ENCODE results near the gene IFITM2. TPM values are rescaled to one million over a fixed set of nuclear protein-coding genes. Genes with fewer than 3 reads are reported as not detected.

Gene IFITM2
- total RNA-seq, 1 donor from 2014 or later = 112 TPM

DNA sequence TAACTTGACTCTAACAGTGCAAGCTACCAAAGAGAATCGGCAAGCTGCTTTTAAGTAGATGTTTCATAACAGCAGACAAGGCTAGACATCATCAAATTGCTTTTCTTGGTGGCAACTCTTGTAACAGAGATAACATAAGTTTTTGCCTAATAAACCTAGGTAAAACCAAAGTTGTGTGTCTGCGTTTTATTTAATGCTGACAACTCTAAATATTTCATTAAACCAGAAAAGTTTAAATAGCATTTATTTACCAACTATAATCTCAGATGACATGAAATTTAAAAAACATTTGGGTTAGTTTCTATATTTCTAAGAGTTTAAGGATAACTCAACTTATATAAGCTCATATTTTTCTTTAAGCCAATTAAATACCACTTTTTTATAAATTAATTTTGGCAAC is 32.3 kb downstream of the IFITM2 start:
- peaks cover 1% of the 10 kb centered on the region for H3K36me3 Mint-ChIP-seq (ENCODE audit: low read depth)
- H3K9me3 Mint-ChIP-seq = no peaks in the 10 kb centered on the region
- no peak overlapping the region for H3K27ac Mint-ChIP-seq
- intact Hi-C loops (cut with micrococcal nuclease) = no loop called here
- POLR2A ChIA-PET = interaction anchor here (0.6 to 0.9 kb wide), 2 partner anchors 11 to 16 kb away, joined by 3 read pairs; no protein-coding TSS in a partner anchor
- no peak overlapping the region for H3K4me3 Mint-ChIP-seq
- ATAC-seq (ENCODE audit: low read depth) (no peak), DNase-seq (no peak)
- CTCF ChIA-PET = interaction anchor here (0.6 kb wide), 1 partner anchor 14 kb away, joined by 4 read pairs; no protein-coding TSS in a partner anchor
- peaks cover 29% of the 10 kb centered on the region for H3K4me1 Mint-ChIP-seq
- no peaks in the 10 kb centered on the region for H3K27me3 Mint-ChIP-seq
- TF ChIP-seq, protein P1, sequence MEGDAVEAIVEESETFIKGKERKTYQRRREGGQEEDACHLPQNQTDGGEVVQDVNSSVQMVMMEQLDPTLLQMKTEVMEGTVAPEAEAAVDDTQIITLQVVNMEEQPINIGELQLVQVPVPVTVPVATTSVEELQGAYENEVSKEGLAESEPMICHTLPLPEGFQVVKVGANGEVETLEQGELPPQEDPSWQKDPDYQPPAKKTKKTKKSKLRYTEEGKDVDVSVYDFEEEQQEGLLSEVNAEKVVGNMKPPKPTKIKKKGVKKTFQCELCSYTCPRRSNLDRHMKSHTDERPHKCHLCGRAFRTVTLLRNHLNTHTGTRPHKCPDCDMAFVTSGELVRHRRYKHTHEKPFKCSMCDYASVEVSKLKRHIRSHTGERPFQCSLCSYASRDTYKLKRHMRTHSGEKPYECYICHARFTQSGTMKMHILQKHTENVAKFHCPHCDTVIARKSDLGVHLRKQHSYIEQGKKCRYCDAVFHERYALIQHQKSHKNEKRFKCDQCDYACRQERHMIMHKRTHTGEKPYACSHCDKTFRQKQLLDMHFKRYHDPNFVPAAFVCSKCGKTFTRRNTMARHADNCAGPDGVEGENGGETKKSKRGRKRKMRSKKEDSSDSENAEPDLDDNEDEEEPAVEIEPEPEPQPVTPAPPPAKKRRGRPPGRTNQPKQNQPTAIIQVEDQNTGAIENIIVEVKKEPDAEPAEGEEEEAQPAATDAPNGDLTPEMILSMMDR (IDR thresholded peaks at IDR 0.05) = no peak

DNA sequence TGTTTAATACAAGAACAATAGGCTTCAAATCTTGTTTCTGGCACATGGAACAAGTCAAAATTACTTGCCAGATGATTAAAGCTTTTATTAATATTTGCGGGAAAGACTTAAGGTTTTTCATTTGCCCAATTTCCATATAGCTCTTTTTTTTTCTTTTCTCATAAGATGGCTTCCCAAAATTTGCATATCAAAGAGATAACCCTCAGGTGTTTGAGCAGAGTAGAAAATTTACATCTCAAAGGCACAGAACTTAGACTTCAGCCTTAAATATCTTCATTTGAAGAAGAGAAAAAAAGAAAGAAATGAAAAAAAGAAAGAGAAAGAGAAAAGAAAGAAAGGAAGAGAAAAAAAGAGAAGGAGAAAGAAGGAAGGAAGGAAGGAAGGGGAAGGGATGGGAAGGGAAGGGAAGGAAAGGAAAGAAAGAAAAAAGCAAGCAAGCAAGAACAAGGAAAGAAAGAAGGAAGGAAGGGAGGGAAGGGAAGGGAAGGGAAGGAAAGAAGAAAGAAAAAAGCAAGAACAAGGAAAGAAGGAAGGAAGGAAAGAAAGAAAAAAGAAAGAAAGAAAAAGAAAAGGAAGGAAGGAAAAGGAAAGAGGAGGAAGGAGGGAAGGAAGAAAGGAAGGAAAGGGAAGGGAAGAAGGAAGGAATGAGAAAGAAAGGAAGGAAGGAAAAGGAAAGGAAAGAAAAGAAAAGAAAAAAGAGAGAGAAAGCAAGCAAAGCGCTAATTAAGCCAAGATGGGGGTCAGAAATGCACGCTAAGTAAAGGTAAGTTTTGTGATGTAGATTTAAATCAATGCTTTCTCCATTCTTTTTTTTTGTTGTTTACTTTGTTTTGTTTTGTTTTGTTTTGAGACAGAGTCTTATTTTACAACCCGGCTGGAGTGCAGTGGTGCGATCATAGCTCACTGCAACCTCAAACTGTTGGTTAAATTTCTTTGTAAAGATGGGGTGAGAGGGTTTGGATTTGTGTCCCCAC is 33.2 kb downstream of the IFITM2 start:
- H3K4me3 Mint-ChIP-seq = peak overlapping the region; percentile 56
- POLR2A ChIA-PET = interaction anchor here (0.5 to 1.2 kb wide), 3 partner anchors 8 to 470 kb away, joined by 3 to 7 read pairs (median 4); no protein-coding TSS in a partner anchor
- peaks cover 1% of the 10 kb centered on the region for H3K36me3 Mint-ChIP-seq (ENCODE audit: low read depth)
- DNase-seq (no peak), ATAC-seq (ENCODE audit: low read depth) (no peak)
- intact Hi-C loops (cut with micrococcal nuclease) = no loop called here
- CTCF ChIA-PET = interaction anchor here (0.7 to 1.1 kb wide), 2 partner anchors 29 to 36 kb away, joined by 3 read pairs; no protein-coding TSS in a partner anchor
- peaks cover 27% of the 10 kb centered on the region for H3K4me1 Mint-ChIP-seq
- peak overlapping the region; percentile 68 for H3K27ac Mint-ChIP-seq
- no peaks in the 10 kb centered on the region for H3K9me3 Mint-ChIP-seq
- no peaks in the 10 kb centered on the region for H3K27me3 Mint-ChIP-seq
- TF ChIP-seq, protein P1 (IDR thresholded peaks at IDR 0.05) = no peak

DNA sequence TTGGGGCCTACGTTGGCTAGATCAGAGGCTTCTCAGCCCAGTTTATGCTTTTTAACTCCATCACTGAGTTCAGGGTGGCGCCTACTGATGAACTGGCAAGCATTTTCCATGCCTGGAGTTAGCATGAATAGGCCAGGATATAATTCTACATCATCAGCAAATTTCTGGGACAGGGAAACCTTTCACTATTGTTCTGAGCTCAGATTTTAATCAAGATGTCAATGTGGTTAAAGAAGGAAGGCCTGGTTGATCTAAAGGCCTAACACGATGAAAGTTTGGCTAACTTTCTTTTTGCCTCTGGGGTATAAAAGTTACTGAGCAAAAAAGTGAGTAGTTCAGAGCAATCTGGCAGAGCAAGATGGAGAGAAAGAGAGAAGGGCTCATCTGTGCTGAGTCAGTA is 34.7 kb downstream of the IFITM2 start:
- TF ChIP-seq, protein P1 (IDR thresholded peaks at IDR 0.05) = no peak
- Mint-ChIP-seq H3K9me3 (no peaks in the 10 kb centered on the region), H3K4me1 (peaks cover 22% of the 10 kb centered on the region), H3K27ac (peak overlapping the region; percentile 32), H3K4me3 (no peak overlapping the region), H3K27me3 (no peaks in the 10 kb centered on the region), H3K36me3 (ENCODE audit: low read depth) (peaks cover 1% of the 10 kb centered on the region)
- intact Hi-C loops (cut with micrococcal nuclease) = no loop called here
- ATAC-seq (ENCODE audit: low read depth) (no peak), DNase-seq (no peak)
- ChIA-PET POLR2A (interaction anchor here (1.2 to 1.5 kb wide), 2 partner anchors 10 to 15 kb away, joined by 3 to 7 read pairs; no protein-coding TSS in a partner anchor), CTCF (no interaction called here)

DNA sequence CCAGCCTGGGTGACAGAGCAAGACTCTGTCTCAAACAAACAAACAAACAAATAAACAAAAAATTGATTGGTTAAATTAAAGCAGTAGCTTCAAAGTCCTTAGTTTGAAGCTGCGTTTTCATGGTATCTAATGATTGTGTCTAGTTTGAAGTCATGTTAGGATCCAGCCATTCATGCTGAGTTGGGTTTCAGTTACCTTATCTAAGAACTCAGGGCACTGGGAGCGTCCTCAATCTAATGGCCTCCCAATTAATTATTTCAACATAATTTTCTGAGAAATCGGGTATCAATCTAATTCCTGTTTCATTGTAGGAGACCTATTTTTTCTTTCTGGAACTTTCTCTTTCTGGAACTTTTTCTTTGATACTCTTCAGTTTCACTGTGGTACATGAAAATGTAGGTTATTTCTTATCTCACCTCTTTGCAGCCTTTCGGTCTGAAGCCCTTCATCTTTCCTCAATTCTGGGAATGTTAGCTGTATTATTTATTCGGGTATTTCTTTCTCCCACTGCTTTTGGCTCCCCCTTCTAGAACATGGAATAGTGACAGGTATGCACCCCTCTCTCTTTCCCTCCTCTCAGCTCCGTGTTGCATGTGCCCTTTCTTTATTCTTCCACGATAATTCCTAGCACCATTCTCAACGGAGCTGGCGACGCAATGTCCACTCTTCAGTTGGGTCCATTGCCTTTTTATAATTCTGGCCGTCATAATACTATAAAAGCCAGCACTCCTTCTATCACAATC is 37.4 kb downstream of the IFITM2 start:
- ATAC-seq (ENCODE audit: low read depth) (no peak), DNase-seq (no peak)
- ChIA-PET CTCF (interaction anchor here (0.9 to 1.6 kb wide), 2 partner anchors 10 to 26 kb away, joined by 3 to 4 read pairs; no protein-coding TSS in a partner anchor), POLR2A (interaction anchor here (0.9 to 1.2 kb wide), 2 partner anchors 10 kb away, joined by 3 to 5 read pairs; no protein-coding TSS in a partner anchor)
- TF ChIP-seq, protein P1 (IDR thresholded peaks at IDR 0.05) = no peak
- H3K4me1 Mint-ChIP-seq = peaks cover 28% of the 10 kb centered on the region
- no peaks in the 10 kb centered on the region for H3K9me3 Mint-ChIP-seq
- H3K36me3 Mint-ChIP-seq (ENCODE audit: low read depth) = peaks cover 1% of the 10 kb centered on the region
- no peak overlapping the region for H3K27ac Mint-ChIP-seq
- intact Hi-C loops (cut with micrococcal nuclease) = no loop called here
- H3K4me3 Mint-ChIP-seq = no peak overlapping the region
- no peaks in the 10 kb centered on the region for H3K27me3 Mint-ChIP-seq

All from activated B cell treated with CpG ODN at 0.5 μM for 24 hours (primary cell).